CD4-positive, alpha-beta T cell (primary cell): ENCODE results near the gene TMEM164. TPM values are rescaled to one million over a fixed set of nuclear protein-coding genes. Genes with fewer than 3 reads are reported as not detected.

Experiments
- ATAC-seq: fragments of 200-7000 bp; cut with Tn5 transposase; one replicate; pipeline ENCODE4 v1.10.0; 2022; ENCODE audit warnings: mild to moderate bottlenecking; ENCODE audit not compliant: poor library complexity
- CTCF ChIA-PET: fragments of 350-600 bp; sonication (Branson Sonifier 250); formaldehyde crosslinking; loops from one replicate; lab custom pipeline; 2021; ENCODE audit warnings: antibody characterized with exemption, inconsistent platforms; lab: Charles Lee
- POLR2A ChIA-PET: fragments of 350-600 bp; sonication (Branson Sonifier 250); formaldehyde crosslinking; loops from one replicate; lab custom pipeline; 2021; ENCODE audit warnings: antibody characterized with exemption, inconsistent platforms; lab: Charles Lee
- DNase-seq, 14 experiments: peaks; one replicate each; pipeline ENCODE4 v3.0.0-alpha.2; 2013 to 2020; ENCODE audit warnings: mixed read lengths in 2 of 14
- H3K27ac ChIP-seq, 2 donors: one replicate each; pipeline versions ENCODE4 v1.5.1 to v1.7.0; 2013; ENCODE audit warnings: low read length in 2 of 2, low read depth in 1 of 2, mild to moderate bottlenecking in 1 of 2
- H3K27me3 ChIP-seq, 2 experiments: 1 replicate in 1 of 2; 2 replicates in 1 of 2; pipeline versions ENCODE4 v1.6.1 to v1.7.0; 2013; ENCODE audit warnings: low read length in 2 of 2, control low read depth in 1 of 2, mild to moderate bottlenecking in 1 of 2, moderate library complexity in 1 of 2; ENCODE audit not compliant: insufficient read depth in 2 of 2, control insufficient read depth in 1 of 2
- H3K36me3 ChIP-seq: one replicate; pipeline ENCODE4 v1.6.1; 2013; ENCODE audit warnings: low read length, control low read depth; ENCODE audit not compliant: insufficient read depth
- H3K4me1 ChIP-seq: one replicate; pipeline ENCODE4 v1.6.1; 2013; ENCODE audit warnings: low read length, control low read depth; ENCODE audit not compliant: insufficient read depth
- H3K4me3 ChIP-seq: one replicate; pipeline ENCODE4 v1.5.1; 2013; ENCODE audit warnings: mild to moderate bottlenecking, low read length, moderate library complexity
- H3K9me3 ChIP-seq, 2 experiments: 1 replicate in 1 of 2; 2 replicates in 1 of 2; pipeline versions ENCODE4 v1.6.1 to v1.7.0; 2013; ENCODE audit warnings: low read length in 2 of 2, mild to moderate bottlenecking in 2 of 2, control low read depth in 1 of 2, moderate library complexity in 1 of 2; ENCODE audit not compliant: control insufficient read depth in 1 of 2, insufficient read depth in 1 of 2
- H3K27ac Mint-ChIP-seq: one replicate; pipeline ENCODE4 v1.8.0; 2020; ENCODE audit warnings: mixed read lengths
- H3K27me3 Mint-ChIP-seq: one replicate; pipeline ENCODE4 v1.8.0; 2021; ENCODE audit warnings: mixed read lengths
- H3K36me3 Mint-ChIP-seq: one replicate; pipeline ENCODE4 v1.8.0; 2021; ENCODE audit warnings: low read depth, mixed read lengths
- H3K4me1 Mint-ChIP-seq: one replicate; pipeline ENCODE4 v1.8.0; 2021; ENCODE audit warnings: low read depth, mixed read lengths
- H3K4me3 Mint-ChIP-seq: one replicate; pipeline ENCODE4 v1.8.0; 2020; ENCODE audit warnings: mild to moderate bottlenecking, mixed read lengths
- H3K9me3 Mint-ChIP-seq: one replicate; pipeline ENCODE4 v1.8.0; 2020; ENCODE audit warnings: mixed read lengths
- intact Hi-C, 2 experiments: fragments of 100-400 bp; cut with DNase I in 1 of 2; cut with micrococcal nuclease in 1 of 2; formaldehyde crosslinking; loops; one replicate each; pipeline versions ENCODE4 v1.15.1 to v1.9.0; 2023 to 2025; cut with DNase I, micrococcal nuclease
- total RNA-seq, 174 experiments: library from RNA in 2 of 174; stranded (reverse) in 2 of 174; gene quantifications; one replicate each; pipeline ENCODE4 v1.2.3 and lab custom pipeline; 2021 to 2026
- TF ChIP-seq, protein P1 (sequence below): fragments of 200-600 bp; IDR thresholded peaks from one replicate; pipeline ENCODE4 v1.8.0; 2022; ENCODE audit warnings: antibody characterized with exemption, mild to moderate bottlenecking

The TMEM164 gene
- total RNA-seq, 2 experiments from 2014 or later = 11.1 to 13.4 TPM

GRCh38 chrX:110145311-110145710 is 142.4 kb downstream of the TMEM164 start:
- POLR2A ChIA-PET = no interaction called here
- no peaks in the 10 kb centered on the region for H3K27me3 ChIP-seq
- intact Hi-C loops = loop anchor here in 1 of 2 experiments (5.0 kb wide), 1 partner anchor 233 kb away; no protein-coding TSS in a partner anchor
- ATAC-seq (no peak), DNase-seq (no peak)
- CTCF ChIA-PET = no interaction called here
- no peaks in the 10 kb centered on the region for H3K27me3 Mint-ChIP-seq
- H3K9me3 Mint-ChIP-seq = no peaks in the 10 kb centered on the region
- no peak overlapping the region for H3K4me3 ChIP-seq
- no peak overlapping the region for H3K27ac Mint-ChIP-seq
- TF ChIP-seq, protein P1, sequence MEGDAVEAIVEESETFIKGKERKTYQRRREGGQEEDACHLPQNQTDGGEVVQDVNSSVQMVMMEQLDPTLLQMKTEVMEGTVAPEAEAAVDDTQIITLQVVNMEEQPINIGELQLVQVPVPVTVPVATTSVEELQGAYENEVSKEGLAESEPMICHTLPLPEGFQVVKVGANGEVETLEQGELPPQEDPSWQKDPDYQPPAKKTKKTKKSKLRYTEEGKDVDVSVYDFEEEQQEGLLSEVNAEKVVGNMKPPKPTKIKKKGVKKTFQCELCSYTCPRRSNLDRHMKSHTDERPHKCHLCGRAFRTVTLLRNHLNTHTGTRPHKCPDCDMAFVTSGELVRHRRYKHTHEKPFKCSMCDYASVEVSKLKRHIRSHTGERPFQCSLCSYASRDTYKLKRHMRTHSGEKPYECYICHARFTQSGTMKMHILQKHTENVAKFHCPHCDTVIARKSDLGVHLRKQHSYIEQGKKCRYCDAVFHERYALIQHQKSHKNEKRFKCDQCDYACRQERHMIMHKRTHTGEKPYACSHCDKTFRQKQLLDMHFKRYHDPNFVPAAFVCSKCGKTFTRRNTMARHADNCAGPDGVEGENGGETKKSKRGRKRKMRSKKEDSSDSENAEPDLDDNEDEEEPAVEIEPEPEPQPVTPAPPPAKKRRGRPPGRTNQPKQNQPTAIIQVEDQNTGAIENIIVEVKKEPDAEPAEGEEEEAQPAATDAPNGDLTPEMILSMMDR = no peak
- peaks cover 5% of the 10 kb centered on the region for H3K4me1 Mint-ChIP-seq
- no peak overlapping the region for H3K27ac ChIP-seq
- peaks cover 2% of the 10 kb centered on the region for H3K36me3 ChIP-seq
- no peaks in the 10 kb centered on the region for H3K9me3 ChIP-seq
- peaks cover 29% of the 10 kb centered on the region for H3K36me3 Mint-ChIP-seq
- H3K4me1 ChIP-seq = peaks cover 9% of the 10 kb centered on the region
- H3K4me3 Mint-ChIP-seq = no peak overlapping the region

- Histone ChIP-seq H3K27me3 (no peaks in the 10 kb centered on the region), H3K9me3 (no peaks in the 10 kb centered on the region), H3K36me3 (peaks cover 2% of the 10 kb centered on the region), H3K27ac (no peak overlapping the region), H3K4me3 (no peak overlapping the region), H3K4me1 (peaks cover 9% of the 10 kb centered on the region)
- TF ChIP-seq, protein P1 = peak; percentile 18
- H3K27me3 Mint-ChIP-seq = no peaks in the 10 kb centered on the region
- ChIA-PET POLR2A (interaction anchor here (1.1 kb wide), 1 partner anchor 143 kb away, joined by 3 read pairs; the partner anchor contains the start of gene TMEM164), CTCF (interaction anchor here (0.7 to 1.7 kb wide), 10 partner anchors 10 to 608 kb away, joined by 3 to 10 read pairs (median 4); no protein-coding TSS in a partner anchor)
- H3K4me1 Mint-ChIP-seq = peaks cover 5% of the 10 kb centered on the region
- peak; percentile 39 for ATAC-seq
- H3K9me3 Mint-ChIP-seq = no peaks in the 10 kb centered on the region
- H3K36me3 Mint-ChIP-seq = peaks cover 30% of the 10 kb centered on the region
- no peak overlapping the region for H3K4me3 Mint-ChIP-seq
- peak in 4 of 14 experiments; percentile 23 to 49 (median 38) for DNase-seq
- no peak overlapping the region for H3K27ac Mint-ChIP-seq
- intact Hi-C loops = loop anchor here (2.0 to 5.0 kb wide), 2 partner anchors 234 to 267 kb away; no protein-coding TSS in a partner anchor
Measured at GRCh38 chrX:110145854-110146253, 142.9 kb downstream of the TMEM164 start.

DNA sequence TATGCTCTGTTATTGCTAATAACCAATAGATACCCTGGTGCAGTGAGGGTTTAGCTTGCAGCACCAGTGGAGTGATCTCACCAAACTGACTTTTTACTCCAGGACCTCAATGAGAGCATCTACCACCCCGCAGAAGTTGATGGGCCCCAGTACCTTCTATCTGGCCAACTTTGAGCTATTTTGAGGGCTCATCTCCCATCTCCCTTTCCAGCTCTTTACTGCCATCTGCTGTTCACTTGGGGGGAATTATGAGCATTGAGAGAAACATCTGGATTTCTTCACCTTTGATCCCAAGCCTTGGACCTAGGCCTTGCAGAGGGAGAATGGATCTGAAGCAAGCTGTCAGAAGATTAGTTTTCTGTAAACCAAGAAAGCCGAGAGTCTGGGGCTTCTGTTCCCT is 143.6 kb downstream of the TMEM164 start:
- peak in 6 of 14 experiments; percentile 1 to 60 (median 46) for DNase-seq
- TF ChIP-seq, protein P1 = peak; percentile 51
- POLR2A ChIA-PET = interaction anchor here (1.1 kb wide), 1 partner anchor 144 kb away, joined by 3 read pairs; the partner anchor contains the start of gene TMEM164

More for the DNA sequence above, 143.6 kb downstream of the TMEM164 start:
- CTCF ChIA-PET = interaction anchor here (0.7 to 1.7 kb wide), 11 partner anchors 11 to 609 kb away, joined by 3 to 10 read pairs (median 3); no protein-coding TSS in a partner anchor
- H3K36me3 Mint-ChIP-seq = peaks cover 30% of the 10 kb centered on the region
- H3K4me1 Mint-ChIP-seq = peaks cover 5% of the 10 kb centered on the region
- Histone ChIP-seq H3K4me1 (peaks cover 9% of the 10 kb centered on the region), H3K36me3 (peaks cover 2% of the 10 kb centered on the region), H3K4me3 (no peak overlapping the region), H3K9me3 (no peaks in the 10 kb centered on the region), H3K27ac (no peak overlapping the region), H3K27me3 (no peaks in the 10 kb centered on the region)
- H3K27me3 Mint-ChIP-seq = no peaks in the 10 kb centered on the region
- intact Hi-C loops = loop anchor here (2.0 to 5.0 kb wide), 2 partner anchors 234 to 266 kb away; no protein-coding TSS in a partner anchor
- H3K9me3 Mint-ChIP-seq = no peaks in the 10 kb centered on the region
- H3K27ac Mint-ChIP-seq = no peak overlapping the region
- peak; percentile 58 for ATAC-seq
- H3K4me3 Mint-ChIP-seq = no peak overlapping the region
